Measurements from ENCODE around the gene CCP110.

GRCh38 chr16:19528666-19529065, 4.9 kb downstream of the CCP110 start:
- TF ChIP-seq, protein P1, sequence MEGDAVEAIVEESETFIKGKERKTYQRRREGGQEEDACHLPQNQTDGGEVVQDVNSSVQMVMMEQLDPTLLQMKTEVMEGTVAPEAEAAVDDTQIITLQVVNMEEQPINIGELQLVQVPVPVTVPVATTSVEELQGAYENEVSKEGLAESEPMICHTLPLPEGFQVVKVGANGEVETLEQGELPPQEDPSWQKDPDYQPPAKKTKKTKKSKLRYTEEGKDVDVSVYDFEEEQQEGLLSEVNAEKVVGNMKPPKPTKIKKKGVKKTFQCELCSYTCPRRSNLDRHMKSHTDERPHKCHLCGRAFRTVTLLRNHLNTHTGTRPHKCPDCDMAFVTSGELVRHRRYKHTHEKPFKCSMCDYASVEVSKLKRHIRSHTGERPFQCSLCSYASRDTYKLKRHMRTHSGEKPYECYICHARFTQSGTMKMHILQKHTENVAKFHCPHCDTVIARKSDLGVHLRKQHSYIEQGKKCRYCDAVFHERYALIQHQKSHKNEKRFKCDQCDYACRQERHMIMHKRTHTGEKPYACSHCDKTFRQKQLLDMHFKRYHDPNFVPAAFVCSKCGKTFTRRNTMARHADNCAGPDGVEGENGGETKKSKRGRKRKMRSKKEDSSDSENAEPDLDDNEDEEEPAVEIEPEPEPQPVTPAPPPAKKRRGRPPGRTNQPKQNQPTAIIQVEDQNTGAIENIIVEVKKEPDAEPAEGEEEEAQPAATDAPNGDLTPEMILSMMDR (IDR thresholded peaks at IDR 0.05) = no peak
- TF ChIP-seq POLR2A (IDR thresholded peaks at IDR 0.05) = no peak
